NCI-H2227 (cell line): ENCODE data around the gene EHF.
A peak's percentile ranks its signal among the peaks of the same experiment; 100 is the strongest.
"Not testable (repeated sequence)": the region's sequence is repeated elsewhere in the genome, so short reads cannot be mapped to it uniquely, and the experiment has no call there.

Experiments
- DNase-seq: peaks from one replicate; lab custom pipeline; 2025; ENCODE audit not compliant: unreplicated experiment; lab: John Stamatoyannopoulos, UW

The EHF gene

DNA sequence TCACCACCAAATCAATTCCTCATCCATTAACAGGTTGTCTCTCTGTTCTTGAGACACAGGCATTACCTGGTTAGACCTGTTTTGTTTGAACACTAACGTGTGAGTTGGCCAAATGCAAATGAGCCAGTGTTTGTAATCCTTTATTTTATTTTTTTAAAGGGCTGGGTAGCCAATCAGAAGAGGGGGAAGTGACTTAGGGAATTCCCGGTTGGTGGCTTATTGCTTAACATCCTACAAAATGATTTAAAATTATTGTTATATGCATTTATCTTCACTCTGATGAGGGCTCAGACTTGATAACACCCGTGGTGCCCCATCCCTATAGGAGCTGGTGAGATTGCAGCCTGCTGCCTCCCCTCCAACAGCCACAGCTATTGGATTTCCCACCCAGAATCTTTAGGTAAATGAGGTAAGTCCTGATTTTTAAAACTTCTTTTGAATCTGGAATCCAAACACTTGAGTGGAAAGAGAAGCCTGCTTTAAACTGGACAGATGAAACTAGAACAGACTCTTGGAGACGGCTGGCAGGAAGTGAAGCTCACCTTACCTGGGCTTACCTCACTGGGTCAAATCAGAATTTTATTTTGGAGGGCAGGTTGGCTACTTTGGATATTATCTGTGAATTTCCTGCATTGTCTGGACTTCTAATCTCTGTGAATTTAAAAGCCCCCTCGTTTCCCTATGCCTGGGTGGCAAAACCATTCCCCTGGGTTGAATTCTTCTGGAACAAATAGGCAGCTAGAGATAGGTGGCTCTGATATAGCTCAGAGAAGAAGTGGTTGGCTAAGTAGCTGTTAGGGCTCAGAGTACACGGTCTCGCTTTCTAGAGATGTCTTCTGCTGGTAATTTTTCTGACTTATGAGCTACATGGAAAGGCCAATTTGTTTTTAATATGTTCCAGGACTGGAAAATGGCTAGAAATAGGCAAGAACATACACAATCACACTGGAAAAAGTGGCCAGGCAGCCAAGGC, at the start of gene EHF:
EHF (plus strand) TSS at position 274 of the 973 bp plus-strand sequence. CDS start 21,538 bp downstream, outside the sequence.
- DNase-seq: no peak

DNA sequence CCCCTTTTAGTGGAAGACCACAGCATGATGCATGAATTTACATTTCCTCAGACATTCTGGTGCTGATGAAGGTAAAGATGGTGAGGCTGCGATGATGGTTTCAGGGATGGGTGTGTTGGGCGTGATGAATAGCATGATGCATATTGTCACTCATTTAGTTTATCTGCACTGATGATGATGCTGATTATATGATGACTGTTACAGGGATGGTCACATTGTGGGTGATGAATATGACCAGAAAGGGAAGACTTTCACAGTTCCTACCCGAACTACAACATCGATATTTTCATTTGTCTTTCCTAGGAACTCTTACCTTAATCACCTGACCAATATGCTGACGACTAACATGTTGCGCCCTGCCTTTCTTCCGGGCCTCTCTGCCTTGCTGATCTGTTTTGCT, 47.4 kb upstream of the EHF start:
- no peak for DNase-seq

DNA sequence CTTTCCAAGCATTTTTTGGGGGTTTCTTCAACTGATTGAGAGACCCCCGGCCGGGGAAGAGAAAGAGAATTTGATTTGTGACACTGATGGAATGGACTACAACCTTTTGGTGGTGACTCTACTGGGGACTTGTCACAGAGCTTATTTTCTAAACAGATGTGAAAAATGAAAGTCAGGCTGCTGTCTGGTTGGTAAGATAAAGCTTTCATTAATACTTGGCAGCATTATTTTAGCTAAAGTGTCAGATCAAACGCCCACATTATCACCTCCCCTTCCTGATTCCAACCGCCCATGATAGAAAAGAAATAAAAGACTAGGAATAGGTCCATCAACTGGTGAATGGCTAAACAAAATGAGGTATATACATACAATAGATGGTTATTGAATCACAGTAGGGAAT, 45.6 kb upstream of the EHF start:
- no peak for DNase-seq

DNA sequence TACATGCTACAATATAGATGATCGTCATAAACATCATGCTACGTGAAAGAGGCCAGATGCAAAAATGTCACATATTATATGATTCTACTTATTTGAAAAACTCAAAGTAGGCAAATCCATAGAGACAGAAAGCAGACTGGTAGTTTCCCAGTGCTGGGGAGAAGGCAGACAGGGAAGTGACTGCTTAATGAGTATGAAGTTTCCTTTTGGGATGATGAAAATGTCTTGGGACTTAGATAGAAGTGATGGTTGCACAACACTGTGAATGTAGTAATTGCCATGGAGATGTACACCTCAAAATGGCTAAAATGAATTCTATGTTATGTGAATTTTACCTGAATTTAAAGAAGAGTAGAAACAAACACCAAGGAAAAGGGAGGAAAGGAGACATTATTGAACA, 45.2 kb upstream of the EHF start:
- no peak for DNase-seq

DNA sequence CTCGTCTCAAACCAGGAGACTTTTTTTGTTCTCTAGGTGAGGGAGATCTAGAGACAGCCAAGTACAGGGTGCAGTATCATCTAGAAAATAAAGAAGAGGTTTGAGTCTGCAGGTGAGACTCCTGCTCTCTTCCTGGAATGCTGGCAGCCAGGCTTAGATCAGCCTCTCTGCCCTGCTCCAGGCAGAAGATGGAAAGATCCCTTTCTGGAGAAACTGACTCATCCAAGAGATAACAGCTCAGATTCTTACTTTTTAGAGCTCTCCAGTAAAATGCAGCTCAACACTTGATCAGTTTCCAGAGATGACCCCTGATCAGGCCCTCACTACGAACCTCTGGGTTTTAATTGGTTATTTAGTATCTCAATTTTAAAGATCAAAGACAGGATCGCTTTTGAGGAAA, 44.6 kb upstream of the EHF start:
- DNase-seq: no peak

DNA sequence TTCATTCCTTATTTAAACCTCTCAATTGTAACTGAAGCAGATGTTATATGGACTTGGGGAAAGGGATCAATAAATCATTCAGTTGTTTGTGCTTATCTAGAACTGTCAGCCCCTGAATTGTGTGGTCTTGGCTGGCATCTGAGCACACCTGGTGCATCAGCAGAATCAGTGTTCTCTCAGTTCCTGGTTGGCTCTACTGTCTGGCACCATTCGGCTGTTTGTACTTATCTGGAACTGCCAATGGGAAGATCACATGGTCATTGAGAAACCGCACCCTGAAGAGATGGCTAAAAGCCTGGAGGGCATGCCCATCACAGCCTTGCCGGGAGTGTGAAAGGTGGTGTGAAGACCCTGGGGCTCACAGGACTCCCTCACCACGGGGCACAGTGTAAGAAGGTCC, 37.1 kb upstream of the EHF start:
- DNase-seq: no peak

DNA sequence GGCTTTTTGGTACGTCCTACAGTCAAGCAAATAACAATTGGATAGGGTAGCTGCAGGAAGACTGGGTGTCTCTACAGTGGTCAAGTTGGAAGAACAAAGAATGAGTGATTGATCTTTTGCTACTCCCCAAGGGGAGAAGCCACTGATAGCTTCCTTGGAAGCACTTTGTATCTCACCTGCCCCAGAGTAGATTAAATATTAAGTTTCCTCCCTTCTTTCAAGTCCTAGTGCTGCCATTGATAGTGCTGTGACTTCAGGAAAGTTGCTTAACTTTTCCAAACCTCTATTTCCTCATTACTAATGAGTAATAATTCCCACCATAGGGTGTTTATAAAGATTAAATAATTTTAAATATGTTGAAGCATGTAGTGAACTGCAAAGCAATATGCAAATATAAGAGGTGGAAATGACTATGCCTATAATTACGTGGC, 35.6 kb upstream of the EHF start:
- no peak for DNase-seq

DNA sequence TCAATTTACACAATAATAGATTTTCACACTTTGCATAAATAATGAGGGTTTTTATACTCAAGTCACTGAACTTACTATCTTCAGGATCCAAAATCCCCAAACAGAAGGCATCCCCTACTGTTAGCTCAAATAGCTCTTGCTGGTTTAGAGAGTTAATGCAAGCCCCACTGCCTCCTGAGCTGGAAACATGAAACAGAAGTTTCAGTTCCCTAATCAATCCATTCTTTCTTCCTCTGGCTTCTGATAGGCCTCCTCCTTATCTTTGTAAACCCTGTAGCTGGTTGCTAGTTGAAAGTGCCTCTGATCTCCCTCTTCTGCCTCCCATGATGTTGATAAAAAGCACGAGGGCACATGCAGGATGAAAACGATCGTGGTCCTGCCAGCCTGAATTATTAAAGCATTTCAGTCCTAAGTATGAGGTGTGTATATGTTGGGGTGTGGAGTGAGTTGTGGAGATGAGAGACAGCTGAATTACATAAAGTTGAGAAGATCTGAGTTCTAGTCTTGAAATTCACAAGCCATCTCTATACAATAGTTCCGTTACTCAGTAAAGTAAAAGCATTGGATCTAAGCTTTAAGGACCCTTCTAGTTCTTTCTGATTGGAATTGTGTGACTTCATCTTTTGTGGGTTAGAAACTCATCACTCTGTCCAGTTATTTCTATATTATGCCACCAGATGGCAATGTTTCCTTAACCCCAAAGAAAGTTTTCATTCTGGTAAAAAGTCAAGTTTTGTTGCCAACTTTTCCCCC, 35.0 kb upstream of the EHF start:
- DNase-seq: peak; percentile 45

DNA sequence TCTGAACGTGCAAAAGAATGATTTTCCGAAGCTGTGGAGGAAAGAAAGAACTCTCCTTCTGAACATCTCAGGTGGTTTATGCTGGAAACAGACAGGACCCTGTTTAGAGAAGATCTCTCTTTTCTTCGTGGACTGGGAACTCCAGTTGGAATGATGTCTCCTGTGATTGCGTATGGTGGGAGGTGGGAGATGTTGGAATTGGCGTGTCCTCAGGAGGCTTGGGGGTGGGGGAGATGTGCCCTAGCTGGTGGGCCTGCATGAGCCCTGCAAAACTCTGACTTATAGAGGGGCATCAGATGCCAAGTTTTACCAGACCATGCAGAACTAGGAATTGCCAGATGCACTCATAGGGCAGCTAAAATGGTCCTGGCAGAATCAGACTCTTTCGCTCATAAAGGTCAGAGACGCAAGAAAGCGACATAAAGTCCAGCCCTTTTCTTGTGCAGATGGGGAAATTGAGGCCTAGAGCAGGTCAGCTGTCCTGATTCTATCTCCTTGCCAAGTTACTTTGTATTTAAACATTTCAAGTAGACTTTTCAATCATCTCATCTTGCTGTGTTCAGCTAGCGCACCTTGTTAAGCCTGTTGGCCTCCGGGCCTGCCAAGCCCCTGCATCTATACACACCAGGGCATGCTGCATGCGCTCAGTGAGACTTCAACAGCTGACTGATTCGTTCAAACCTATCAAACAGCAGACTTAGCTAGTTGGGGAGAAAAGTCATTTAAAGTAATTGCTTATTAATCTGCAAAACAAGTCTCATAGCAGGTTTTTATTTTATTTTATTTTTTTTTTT, 34.2 kb upstream of the EHF start:
- no peak for DNase-seq

DNA sequence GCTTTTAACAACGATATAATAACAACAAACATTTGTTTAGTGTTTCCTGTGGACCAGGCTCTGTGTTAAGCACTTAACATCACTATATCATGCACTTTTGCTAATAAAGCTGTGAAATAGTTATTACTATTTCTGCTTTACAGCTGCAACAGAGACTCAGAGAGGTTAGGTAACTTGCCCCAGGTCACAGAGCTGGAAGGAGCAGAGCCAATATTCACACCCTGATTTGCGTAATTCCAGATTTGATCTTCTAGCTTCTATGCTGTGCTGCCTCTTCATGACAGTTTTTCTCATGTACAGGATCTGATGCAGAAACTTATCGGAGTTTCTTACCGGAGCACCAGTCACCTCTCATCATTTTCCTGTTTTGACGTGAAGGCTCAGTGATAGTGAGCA, 33.6 kb upstream of the EHF start:
- DNase-seq: no peak

DNA sequence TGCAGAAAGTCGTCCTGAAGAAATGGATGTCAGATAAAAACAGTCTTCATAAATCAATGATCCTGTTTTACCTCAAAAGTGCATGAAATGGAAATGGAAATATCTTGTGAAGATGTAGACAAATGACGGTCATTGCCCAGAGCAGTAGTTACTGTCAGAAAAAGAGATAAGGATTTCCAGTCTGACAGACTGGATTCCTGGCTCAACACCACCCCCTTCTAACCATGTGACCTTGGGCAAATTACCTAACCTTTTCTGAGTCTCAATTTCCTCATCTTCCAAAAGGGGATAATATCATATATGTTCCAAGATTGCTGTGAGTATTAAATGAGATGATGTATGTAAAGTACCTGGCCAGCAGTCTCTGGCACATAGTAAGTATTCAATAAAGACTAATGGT, 32.9 kb upstream of the EHF start:
- DNase-seq: no peak

DNA sequence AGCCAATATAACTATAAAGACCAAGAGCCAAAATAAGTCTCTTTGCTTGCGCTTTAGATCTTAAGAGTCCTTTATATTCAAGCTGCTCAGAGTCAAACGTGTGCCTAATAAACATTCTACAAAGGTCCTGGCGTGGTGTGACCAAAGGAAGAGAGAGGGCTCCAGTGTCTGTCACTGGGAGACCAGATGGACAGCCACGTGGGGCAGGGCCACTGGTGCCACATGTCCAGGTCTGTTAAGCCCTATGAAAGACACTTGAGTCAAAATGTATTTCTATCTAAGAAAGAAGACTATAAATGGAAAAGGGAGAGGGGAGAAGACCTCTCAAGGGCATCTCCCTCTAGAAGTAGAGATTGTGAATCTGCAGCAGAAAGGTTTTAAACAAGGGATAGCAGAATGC, 32.2 kb upstream of the EHF start:
- DNase-seq: no peak

DNA sequence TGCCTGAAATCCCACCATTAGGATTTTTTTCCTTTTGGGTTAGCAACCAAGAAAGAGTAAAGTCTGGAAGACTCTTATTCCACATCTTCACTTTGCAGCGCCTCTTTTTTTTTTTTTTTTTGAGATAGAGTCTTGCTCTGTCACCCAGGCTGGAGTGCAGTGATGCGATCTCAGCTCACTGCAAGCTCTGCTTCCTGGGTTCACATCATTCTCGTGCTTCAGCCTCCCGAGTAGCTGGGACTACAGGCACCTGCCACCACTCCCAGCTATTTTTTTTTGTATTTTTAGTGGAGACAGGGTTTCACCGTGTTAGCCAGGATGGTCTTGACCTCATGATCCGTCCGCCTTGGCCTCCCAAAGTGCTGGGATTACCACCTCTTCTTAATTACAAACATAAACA, 31.7 kb upstream of the EHF start:
- not testable (repeated sequence) for DNase-seq

DNA sequence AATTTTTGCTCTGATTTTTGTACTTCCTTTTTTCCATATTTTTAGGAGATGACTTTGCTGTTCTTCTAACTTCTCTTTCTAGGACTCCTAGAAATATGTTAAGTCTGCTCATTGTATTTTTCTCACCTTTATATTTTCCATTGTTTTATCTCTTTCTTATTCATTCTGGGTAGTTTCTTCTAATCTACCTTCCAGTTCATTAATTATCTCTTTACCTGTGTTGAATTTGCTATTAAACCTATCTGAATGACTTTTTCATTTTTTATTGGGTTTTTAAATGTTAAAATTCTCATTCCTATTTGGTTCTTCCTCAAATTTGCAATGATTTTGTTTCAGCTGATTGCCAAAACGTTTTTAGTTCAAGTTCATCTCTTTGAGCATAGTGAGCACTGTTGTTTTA, 27.8 kb upstream of the EHF start:
- DNase-seq: no peak

DNA sequence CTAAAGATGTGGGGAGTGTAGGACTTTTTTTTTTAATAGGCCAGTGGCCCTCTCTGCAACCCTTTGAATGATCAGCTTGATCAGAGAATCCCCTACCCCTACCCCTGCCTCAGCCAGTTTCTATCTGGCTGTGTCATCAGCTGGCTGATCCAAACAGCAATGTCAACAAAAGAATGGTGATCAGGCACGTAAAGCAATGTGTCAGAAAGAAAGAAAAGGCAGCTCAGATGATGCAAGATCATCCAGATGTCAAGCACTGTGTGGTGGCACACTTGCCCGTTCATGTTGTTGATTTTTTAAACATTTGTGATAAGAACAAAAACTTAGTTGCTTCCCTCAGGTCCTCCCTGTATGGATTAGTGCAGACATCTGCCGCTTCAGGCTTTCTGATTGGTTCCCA, 26.3 kb upstream of the EHF start:
- DNase-seq: no peak

DNA sequence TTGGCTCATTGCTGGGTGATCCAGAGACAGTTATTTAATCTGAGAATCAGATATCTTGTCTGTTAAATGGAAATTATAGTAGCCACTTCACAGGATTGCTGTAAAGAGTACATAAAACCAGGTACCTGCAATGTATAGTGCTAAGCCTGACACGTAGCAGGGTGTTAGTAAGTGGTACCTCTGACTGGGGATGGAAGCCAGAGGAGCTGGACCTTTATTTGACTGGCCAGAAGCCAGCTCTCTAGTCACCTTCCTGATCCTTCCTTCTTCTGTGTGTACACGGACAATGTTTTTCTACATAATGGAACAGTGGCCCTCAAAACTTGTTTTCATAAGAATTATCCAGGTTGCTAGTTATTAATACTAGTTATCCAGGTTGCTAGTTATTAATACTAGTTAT, 25.5 kb upstream of the EHF start:
- DNase-seq: no peak

DNA sequence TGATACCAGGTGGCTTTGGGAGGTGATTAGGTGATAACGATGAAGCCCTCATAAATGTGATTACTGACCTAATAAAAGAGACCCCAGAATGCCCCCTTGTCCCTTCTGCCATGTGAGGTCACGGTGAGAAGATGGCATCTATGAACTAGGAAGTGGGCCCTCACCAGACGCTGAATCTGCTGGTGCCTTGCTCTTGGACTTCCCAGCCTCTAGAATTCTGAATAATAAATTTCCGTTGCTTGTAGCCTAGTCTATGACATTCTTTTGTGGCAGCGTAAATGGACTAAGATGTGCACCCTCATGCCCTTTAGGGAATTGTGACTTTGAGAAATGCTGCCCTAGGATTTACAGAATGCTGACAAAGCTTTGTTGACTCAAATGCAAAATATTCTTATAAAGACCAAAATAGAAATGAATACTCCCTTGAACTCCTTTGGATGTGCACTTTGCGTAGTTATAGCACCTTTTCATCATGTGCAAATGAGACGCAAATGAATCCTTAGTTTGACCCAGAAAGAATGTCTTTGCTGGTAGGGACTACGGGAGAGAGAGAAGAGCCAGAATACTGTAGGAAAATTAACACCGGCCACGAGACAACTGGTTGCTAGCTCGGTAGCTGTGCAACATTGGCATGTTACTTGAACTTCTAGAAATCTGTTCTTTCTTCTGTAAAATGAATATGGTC, 24.8 kb upstream of the EHF start:
- DNase-seq: no peak

DNA sequence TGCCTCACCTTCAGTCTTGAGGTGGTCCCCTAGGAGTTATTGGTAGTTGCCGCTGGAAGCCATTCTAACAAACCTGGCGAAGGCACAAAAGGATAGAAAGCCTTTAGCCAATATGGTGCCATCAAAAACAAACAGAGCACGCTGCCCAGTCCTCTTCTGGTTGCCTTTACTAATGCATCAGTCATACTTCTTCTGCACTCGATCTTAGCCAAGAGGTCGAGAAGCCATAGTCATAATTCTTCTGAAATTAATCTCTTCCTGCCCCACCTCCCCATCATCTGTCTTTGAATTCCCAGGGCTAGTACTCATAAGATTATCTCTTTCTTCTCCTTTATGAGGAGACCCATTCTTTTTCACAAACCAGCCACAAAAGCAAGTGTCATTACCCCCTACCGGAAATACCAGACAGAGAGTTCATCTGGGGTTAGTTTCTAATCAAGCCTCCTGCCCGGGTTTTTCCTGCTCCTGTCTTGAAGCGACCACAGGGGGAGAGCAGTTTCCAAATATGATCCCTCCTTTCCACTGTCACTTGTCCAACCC, 21.4 kb upstream of the EHF start:
- no peak for DNase-seq

DNA sequence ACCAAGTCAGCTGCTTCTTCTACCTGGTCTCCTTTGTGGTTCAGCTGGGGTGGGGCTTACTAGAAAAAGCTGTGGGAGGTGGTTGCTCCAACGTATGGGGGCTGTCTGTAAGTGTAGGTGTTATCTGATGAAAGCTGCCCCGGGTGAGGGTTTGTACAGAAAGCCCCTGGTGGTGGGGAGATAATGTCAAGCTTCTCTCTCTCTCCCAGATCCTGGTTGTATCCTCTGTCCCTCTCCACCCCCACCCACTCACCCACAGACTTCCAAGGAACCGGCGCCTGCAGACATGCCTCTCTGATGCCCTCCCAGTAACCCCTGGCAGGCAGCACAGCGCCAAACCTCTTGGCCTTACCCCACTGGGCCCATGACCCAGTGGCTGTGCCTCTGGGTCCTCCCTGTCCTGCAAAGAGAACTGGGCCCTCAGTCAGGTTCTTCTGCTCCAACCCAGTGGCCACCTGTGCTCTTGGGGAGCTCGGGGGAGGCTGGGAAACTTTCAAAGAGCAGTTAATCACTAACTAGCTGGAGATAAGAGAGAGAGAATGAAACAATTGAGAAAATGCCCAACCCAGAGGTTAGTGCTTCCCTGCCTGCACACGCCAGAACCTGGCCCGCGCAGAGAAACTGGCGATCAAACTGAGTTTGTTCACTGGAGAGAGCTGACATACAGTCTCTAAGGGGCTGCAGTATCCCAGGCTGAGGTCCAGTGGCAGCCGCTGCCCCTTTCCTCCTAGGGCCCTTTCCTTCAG, 20.4 kb upstream of the EHF start:
- DNase-seq: no peak

DNA sequence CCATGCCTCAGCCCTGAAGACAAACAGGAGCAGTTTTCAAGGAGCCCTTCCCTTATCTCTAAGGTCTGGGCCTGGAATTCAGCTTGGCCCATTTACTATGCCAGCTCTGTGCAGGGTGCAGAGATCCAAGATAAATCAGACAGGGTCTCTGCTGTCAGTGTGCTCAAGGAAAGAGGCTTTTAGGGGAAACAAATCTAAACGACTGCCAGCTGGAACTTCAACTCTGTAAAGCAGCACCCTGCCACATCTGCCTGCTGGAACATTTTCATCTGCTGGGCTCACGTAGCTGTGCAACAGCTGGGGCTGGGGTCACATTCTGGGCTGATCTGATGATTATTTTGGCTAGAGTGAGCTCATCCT, 19.8 kb upstream of the EHF start:
- DNase-seq: no peak
